Thoracic aorta (tissue), 2 donors: ENCODE measurements around the gene KDM4E. TPM values are rescaled to one million over a fixed set of nuclear protein-coding genes. Genes with fewer than 3 reads are reported as not detected.

Source experiments
- ATAC-seq: fragments of 150-250 bp; one replicate; pipeline ENCODE4 v1.8.0; 2017; ENCODE audit warnings: low read depth; ENCODE audit not compliant: insufficient number of reproducible peaks, low FRiP score
- DNase-seq: peaks from one replicate; pipeline ENCODE4 v3.0.0-alpha.2; 2020; ENCODE audit warnings: low spot score
- H3K27ac ChIP-seq, 2 donors: fragments of 200-600 bp; sonication (generic); 1 replicate in 1 of 2; 2 replicates in 1 of 2; pipeline ENCODE4 v1.5.1; 2016; ENCODE audit warnings: mild to moderate bottlenecking in 2 of 2, moderate library complexity in 2 of 2
- H3K27me3 ChIP-seq: fragments of 200-600 bp; sonication (generic); replicated peaks from 2 replicates; pipeline ENCODE4 v1.6.0; 2016; ENCODE audit warnings: mild to moderate bottlenecking; ENCODE audit not compliant: insufficient read depth
- H3K36me3 ChIP-seq: fragments of 200-600 bp; sonication (generic); one replicate; pipeline ENCODE4 v1.5.1; 2016
- H3K4me1 ChIP-seq, 2 donors: fragments of 200-600 bp; sonication (generic); 1 replicate in 1 of 2; 2 replicates in 1 of 2; pipeline versions ENCODE4 v1.5.1 to v1.6.0; 2016; ENCODE audit warnings: low read depth in 2 of 2, mild to moderate bottlenecking in 1 of 2; ENCODE audit not compliant: control insufficient read depth in 1 of 2
- H3K4me3 ChIP-seq: fragments of 200-600 bp; sonication (generic); 2 replicates; pipeline ENCODE4 v1.5.1; 2016; ENCODE audit warnings: mild to moderate bottlenecking
- H3K9me3 ChIP-seq: fragments of 200-600 bp; sonication (generic); 2 replicates; pipeline ENCODE4 v1.5.1; 2016
- total RNA-seq, 2 donors: library from RNA; depleted of rRNA; stranded (reverse); fragments of >200 nt; gene quantifications; one replicate each; pipeline versions ENCODE4 v1.1.0 to v1.2.3, GENCODE V29; 2016
- TF ChIP-seq, protein P1 (sequence below): fragments of 200-600 bp; sonication (generic); IDR thresholded peaks from one replicate; pipeline ENCODE4 v1.5.1; 2019; ENCODE audit warnings: antibody characterized with exemption

KDM4E gene
- total RNA-seq, 2 donors from 2014 or later: not detected

DNA sequence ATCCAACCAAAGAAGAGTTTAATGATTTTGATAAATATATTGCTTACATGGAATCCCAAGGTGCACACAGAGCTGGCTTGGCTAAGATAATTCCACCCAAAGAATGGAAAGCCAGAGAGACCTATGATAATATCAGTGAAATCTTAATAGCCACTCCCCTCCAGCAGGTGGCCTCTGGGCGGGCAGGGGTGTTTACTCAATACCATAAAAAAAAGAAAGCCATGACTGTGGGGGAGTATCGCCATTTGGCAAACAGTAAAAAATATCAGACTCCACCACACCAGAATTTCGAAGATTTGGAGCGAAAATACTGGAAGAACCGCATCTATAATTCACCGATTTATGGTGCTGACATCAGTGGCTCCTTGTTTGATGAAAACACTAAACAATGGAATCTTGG is 27.6 kb upstream of the KDM4E start:
- ATAC-seq (no peak), DNase-seq (no peak)
- H3K36me3 ChIP-seq: no peaks in the 10 kb centered on the region
- no peak overlapping the region for H3K4me3 ChIP-seq
- H3K9me3 ChIP-seq: no peaks in the 10 kb centered on the region
- H3K4me1 ChIP-seq: no peaks in the 10 kb centered on the region
- no peaks in the 10 kb centered on the region for H3K27me3 ChIP-seq
- TF ChIP-seq, protein P1, sequence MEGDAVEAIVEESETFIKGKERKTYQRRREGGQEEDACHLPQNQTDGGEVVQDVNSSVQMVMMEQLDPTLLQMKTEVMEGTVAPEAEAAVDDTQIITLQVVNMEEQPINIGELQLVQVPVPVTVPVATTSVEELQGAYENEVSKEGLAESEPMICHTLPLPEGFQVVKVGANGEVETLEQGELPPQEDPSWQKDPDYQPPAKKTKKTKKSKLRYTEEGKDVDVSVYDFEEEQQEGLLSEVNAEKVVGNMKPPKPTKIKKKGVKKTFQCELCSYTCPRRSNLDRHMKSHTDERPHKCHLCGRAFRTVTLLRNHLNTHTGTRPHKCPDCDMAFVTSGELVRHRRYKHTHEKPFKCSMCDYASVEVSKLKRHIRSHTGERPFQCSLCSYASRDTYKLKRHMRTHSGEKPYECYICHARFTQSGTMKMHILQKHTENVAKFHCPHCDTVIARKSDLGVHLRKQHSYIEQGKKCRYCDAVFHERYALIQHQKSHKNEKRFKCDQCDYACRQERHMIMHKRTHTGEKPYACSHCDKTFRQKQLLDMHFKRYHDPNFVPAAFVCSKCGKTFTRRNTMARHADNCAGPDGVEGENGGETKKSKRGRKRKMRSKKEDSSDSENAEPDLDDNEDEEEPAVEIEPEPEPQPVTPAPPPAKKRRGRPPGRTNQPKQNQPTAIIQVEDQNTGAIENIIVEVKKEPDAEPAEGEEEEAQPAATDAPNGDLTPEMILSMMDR: no peak
- no peak overlapping the region for H3K27ac ChIP-seq

DNA sequence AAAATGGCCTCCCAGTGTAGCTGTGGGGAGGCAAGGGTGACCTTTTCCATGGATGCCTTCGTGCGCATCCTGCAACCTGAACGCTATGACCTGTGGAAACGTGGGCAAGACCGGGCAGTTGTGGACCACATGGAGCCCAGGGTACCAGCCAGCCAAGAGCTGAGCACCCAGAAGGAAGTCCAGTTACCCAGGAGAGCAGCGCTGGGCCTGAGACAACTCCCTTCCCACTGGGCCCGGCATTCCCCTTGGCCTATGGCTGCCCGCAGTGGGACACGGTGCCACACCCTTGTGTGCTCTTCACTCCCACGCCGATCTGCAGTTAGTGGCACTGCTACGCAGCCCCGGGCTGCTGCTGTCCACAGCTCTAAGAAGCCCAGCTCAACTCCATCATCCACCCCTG is 26.8 kb upstream of the KDM4E start:
- H3K9me3 ChIP-seq: no peaks in the 10 kb centered on the region
- TF ChIP-seq, protein P1: no peak
- H3K36me3 ChIP-seq: no peaks in the 10 kb centered on the region
- ATAC-seq (no peak), DNase-seq (no peak)
- H3K4me1 ChIP-seq: no peaks in the 10 kb centered on the region
- H3K27ac ChIP-seq: no peak overlapping the region
- H3K4me3 ChIP-seq: no peak overlapping the region
- no peaks in the 10 kb centered on the region for H3K27me3 ChIP-seq

DNA sequence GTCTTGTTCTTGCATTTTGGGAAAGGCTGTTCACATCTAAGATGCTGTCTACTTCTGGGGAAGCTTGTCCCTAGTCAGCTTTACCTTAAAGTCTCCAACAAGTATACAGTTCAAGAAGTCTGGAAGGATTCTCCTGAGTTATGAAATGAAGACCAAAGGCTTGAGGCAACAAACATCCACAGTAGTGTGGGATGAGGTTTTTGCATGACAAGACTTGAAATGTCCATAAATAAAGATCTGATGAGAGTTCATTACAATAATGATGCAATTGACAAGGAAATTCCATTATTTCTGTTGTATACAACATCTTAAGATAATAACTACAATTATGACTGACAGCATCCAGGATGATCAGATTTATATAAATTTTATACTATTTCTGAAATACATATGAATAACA is 21.3 kb upstream of the KDM4E start:
- TF ChIP-seq, protein P1: no peak
- ATAC-seq: no peak
- H3K27me3 ChIP-seq: no peaks in the 10 kb centered on the region

DNA sequence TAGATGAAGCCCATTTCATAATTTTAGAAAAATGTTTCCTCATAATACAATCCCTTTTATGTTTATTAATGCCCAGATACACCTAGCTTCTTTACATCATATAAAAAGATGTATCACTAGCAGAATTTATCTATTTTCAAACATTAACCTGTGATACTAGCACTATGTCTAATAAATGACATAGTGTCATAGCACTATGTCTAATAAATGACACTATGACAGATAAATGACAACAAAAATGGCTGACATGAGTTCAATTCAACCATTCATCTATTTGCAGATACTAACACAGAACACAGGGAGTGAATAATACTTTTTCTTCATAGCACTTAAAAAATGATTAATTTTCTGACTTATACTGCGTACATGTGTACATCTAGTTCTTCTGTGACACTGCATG is 19.4 kb upstream of the KDM4E start:
- Histone ChIP-seq H3K9me3 (no peaks in the 10 kb centered on the region), H3K36me3 (no peaks in the 10 kb centered on the region), H3K4me3 (no peak overlapping the region), H3K4me1 (no peaks in the 10 kb centered on the region), H3K27ac (no peak overlapping the region), H3K27me3 (no peaks in the 10 kb centered on the region)
- ATAC-seq (no peak), DNase-seq (no peak)
- TF ChIP-seq, protein P1: no peak

More for the DNA sequence above, 21.3 kb upstream of the KDM4E start:
- DNase-seq: no peak
- no peak overlapping the region for H3K4me3 ChIP-seq
- no peaks in the 10 kb centered on the region for H3K36me3 ChIP-seq
- no peaks in the 10 kb centered on the region for H3K9me3 ChIP-seq
- H3K27ac ChIP-seq: no peak overlapping the region
- no peaks in the 10 kb centered on the region for H3K4me1 ChIP-seq

DNA sequence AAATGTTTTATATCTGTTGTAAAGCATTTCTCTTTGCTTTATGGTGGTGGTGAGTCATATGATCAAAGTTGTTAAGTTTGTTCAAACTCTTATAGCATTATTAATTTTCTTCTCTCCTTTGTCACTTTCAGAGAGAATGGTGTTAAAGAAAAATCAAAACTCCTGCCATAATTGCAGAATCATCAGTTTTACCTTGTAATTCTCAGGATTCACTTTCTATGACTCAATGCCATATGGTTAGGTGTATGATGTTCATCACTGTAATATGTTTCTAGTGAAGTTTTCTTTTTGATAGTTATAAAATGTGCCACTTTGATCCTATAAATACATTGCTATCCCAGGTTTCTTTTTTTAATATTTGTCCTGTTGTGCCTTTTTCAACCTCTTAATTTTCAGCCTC is 13.7 kb upstream of the KDM4E start:
- Histone ChIP-seq H3K27ac (no peak overlapping the region), H3K36me3 (no peaks in the 10 kb centered on the region), H3K4me3 (no peak overlapping the region), H3K4me1 (no peaks in the 10 kb centered on the region), H3K9me3 (no peaks in the 10 kb centered on the region), H3K27me3 (no peaks in the 10 kb centered on the region)
- TF ChIP-seq, protein P1: no peak
- no peak for ATAC-seq
- no peak for DNase-seq
